Measurements from ENCODE around the gene ETFDH. TPM values are rescaled to one million over a fixed set of nuclear protein-coding genes. Genes with fewer than 3 reads are reported as not detected.
A peak's percentile ranks its signal among the peaks of the same experiment; 100 is the strongest.

ETFDH gene
- total RNA-seq, 1 donor from 2014 or later = 17.0 TPM

- Histone ChIP-seq H3K4me1 (ENCODE audit: insufficient read depth, low read length) (peaks cover 7% of the 10 kb centered on the region), H3K36me3 (ENCODE audit: insufficient read depth, low read length) (no peaks in the 10 kb centered on the region), H3K27ac (ENCODE audit: low read depth, low read length) (peak within 1 kb of the TSS; percentile 94), H4K20me1 (ENCODE audit: insufficient read depth, low read length) (no peaks in the 10 kb centered on the region), H3K27me3 (ENCODE audit: insufficient read depth, low read length) (no peaks in the 10 kb centered on the region), H3K9me3 (ENCODE audit: insufficient read depth, low read depth, low read length) (no peaks in the 10 kb centered on the region), H2AFZ (ENCODE audit: low read depth, low read length) (peak within 1 kb of the TSS; percentile 84), H3K9ac (ENCODE audit: low read length) (peak within 1 kb of the TSS; percentile 89), H3K79me2 (ENCODE audit: insufficient read depth, low read length) (peaks cover 56% of the 10 kb centered on the region), H3K4me2 (ENCODE audit: low read length) (peak within 1 kb of the TSS; percentile 92), H3K4me3 (ENCODE audit: insufficient read depth, low read depth, low read length) (peak within 1 kb of the TSS; percentile 75)
- TF ChIP-seq CTCF (IDR thresholded peaks at IDR 0.05; ENCODE audit: insufficient read depth, low read depth, low read length) = no peak
- TF ChIP-seq EZH2 (IDR thresholded peaks at IDR 0.05; ENCODE audit: insufficient read depth, low read length) = no peak
- FAIRE-seq (no peak), DNase-seq (ENCODE audit: low read depth) (no peak)
- Mint-ChIP-seq H3K9me3 (ENCODE audit: unreplicated experiment) (no peaks in the 10 kb centered on the region), H3K27me3 (ENCODE audit: low read depth, unreplicated experiment) (no peaks in the 10 kb centered on the region), H3K27ac (ENCODE audit: unreplicated experiment) (peak within 1 kb of the TSS; percentile 94), H3K4me1 (ENCODE audit: low read depth, unreplicated experiment) (peaks cover 8% of the 10 kb centered on the region), H3K4me3 (ENCODE audit: unreplicated experiment) (peak within 1 kb of the TSS; percentile 98), H3K36me3 (ENCODE audit: low read depth, unreplicated experiment) (no peaks in the 10 kb centered on the region)
Measured at GRCh38 chr4:158671665-158671914, 506 bp upstream of the ETFDH start, which contains the start of gene C4orf46. C4orf46 (minus strand) TSS chr4:158671887; CDS start chr4:158671801, 86 bp downstream.

GRCh38 chr4:158673633-158674032 lies 1.5 kb downstream of the ETFDH start:
- H3K9me3 Mint-ChIP-seq (ENCODE audit: unreplicated experiment) = no peaks in the 10 kb centered on the region

More at GRCh38 chr4:158673633-158674032, 1.5 kb downstream of the ETFDH start:
- H3K9ac ChIP-seq (ENCODE audit: low read length) = no peak overlapping the region
- no peaks in the 10 kb centered on the region for H3K36me3 Mint-ChIP-seq (ENCODE audit: low read depth, unreplicated experiment)
- H3K36me3 ChIP-seq (ENCODE audit: insufficient read depth, low read length) = no peaks in the 10 kb centered on the region
- peaks cover 36% of the 10 kb centered on the region for H3K79me2 ChIP-seq (ENCODE audit: insufficient read depth, low read length)
- H3K27me3 ChIP-seq (ENCODE audit: insufficient read depth, low read length) = no peaks in the 10 kb centered on the region
- no peaks in the 10 kb centered on the region for H3K27me3 Mint-ChIP-seq (ENCODE audit: low read depth, unreplicated experiment)
- peaks cover 8% of the 10 kb centered on the region for H3K4me1 Mint-ChIP-seq (ENCODE audit: low read depth, unreplicated experiment)
- H3K4me2 ChIP-seq (ENCODE audit: low read length) = no peak overlapping the region
- no peak overlapping the region for H3K4me3 Mint-ChIP-seq (ENCODE audit: unreplicated experiment)
- DNase-seq (ENCODE audit: low read depth) (no peak), FAIRE-seq (no peak)
- H2AFZ ChIP-seq (ENCODE audit: low read depth, low read length) = no peak overlapping the region
- H3K4me1 ChIP-seq (ENCODE audit: insufficient read depth, low read length) = peaks cover 7% of the 10 kb centered on the region
- H3K9me3 ChIP-seq (ENCODE audit: insufficient read depth, low read depth, low read length) = no peaks in the 10 kb centered on the region
- H3K27ac Mint-ChIP-seq (ENCODE audit: unreplicated experiment) = no peak overlapping the region
- H3K27ac ChIP-seq (ENCODE audit: low read depth, low read length) = no peak overlapping the region
- no peak overlapping the region for H3K4me3 ChIP-seq (ENCODE audit: insufficient read depth, low read depth, low read length)
- no peaks in the 10 kb centered on the region for H4K20me1 ChIP-seq (ENCODE audit: insufficient read depth, low read length)
- no peak for TF ChIP-seq EZH2 (IDR thresholded peaks at IDR 0.05; ENCODE audit: insufficient read depth, low read length)
- no peak for TF ChIP-seq CTCF (IDR thresholded peaks at IDR 0.05; ENCODE audit: insufficient read depth, low read depth, low read length)
